Skeletal muscle cell (primary cell): ENCODE data around the gene MTFMT.
"Not testable (repeated sequence)": the region's sequence is repeated elsewhere in the genome, so short reads cannot be mapped to it uniquely, and the experiment has no call there.

Source experiments
- DNase-seq: peaks from one replicate; pipeline ENCODE4 v3.0.0-alpha.2; 2010; ENCODE audit warnings: low read depth
- H3K4me3 ChIP-seq: 2 replicates; pipeline ENCODE4 v1.5.1; 2011; ENCODE audit warnings: low read depth, mild to moderate bottlenecking, control low read depth, low read length, moderate library complexity

MTFMT gene

GRCh38 chr15:65062061-65062460 is 32.6 kb upstream of the MTFMT start:
- H3K4me3 ChIP-seq = no peak overlapping the region
- DNase-seq = no peak

- DNase-seq = no peak
These were observed 31.4 kb upstream of the MTFMT start for GRCh38 chr15:65060641-65061397.

DNA sequence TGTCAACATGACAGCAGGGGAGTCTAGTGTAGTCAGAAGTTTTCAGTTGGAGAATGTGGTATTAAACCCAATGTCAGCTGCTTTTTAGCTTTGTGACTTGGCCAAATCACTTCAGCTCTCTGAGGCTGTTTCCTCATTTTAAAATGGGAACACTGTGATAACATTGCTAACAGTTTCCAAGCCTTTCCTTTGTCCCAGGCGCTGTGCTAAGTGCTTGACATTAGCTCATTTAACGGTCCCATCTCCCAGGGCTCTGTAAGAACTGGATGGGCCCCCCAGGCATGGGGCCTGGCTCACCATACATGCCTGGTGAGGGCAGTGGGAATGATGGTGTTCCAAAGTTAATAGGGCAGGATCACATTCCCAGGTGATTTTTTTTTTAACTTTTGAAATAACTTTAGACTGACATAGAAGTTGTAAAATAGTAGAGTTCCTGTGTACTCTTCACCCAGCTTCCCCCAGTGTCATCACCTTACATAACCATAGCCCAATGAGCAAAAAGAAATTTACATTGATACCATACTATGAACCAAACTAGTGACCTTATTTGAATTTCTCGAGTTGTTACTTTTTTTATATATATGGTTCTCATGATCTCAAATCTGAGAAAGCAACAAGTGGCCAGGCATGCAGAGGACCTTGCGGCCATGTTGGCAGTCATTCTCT is 30.6 kb upstream of the MTFMT start:
- H3K4me3 ChIP-seq = no peak overlapping the region
- DNase-seq = no peak

More at GRCh38 chr15:65060641-65061397, 31.4 kb upstream of the MTFMT start:
- no peak overlapping the region for H3K4me3 ChIP-seq

DNA sequence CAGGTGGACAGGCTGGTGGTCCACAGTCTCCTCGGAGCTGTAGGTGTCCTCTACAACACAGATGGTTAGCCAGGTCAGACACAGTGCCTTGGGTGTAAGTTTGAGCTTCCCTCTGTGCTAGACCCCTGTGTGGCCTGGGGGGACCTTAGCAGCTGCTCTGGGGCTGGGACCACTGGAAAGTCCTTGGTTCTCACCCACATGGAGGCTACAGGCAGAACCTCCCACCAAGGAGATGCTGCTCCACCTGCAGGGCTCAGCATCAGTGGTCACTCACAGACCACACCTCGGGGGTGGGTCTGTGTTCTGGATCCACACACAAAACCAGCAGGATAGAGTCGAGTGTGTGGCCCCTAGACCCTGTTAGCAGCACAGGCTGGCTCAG is 29.9 kb upstream of the MTFMT start:
- DNase-seq = no peak

DNA sequence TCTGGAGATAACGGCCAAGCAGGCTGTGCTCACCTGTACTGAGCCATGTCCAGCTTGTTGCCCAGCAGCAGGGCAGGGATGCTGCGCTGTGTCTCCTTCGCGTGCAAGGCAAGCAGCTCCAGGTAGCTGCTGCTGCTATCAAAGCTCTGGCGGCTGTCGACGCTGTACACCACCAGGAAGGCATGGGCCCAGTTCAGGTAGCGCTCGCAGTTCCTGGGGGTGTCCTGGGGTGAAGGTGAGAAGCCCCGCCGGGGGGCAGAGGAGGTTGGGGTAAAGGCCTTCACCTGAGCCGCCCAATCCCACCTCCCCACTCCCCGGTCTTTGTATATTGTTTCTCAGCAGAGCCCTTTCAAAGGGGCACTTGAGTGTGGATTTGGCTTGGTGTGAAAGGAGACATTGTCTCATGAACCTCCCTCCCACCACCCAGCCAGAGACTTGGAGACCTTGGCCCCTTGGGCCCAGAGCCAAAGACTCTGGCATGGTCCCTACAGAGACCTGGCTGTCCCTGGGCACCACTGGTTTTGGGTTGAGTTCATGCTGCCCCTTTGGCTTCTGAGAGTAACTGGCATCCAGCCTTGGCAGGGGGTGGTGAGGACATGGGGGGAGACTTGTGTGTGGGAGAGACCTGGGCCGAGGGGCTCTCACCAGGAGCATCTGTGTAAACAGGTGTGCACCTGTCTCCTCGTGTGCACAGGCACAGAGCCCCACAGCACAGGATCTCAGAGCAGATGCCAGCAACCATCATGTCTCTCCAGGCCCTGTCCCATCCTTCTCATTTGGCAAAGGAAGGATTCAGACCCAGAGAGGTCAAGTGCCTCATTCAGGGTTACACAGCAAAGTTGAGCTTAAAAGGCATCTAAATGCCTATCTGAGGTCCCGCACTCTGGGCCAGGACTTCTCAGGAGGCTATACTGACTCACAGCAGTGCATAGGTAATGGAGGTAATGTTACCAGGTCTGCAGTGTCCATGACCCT is 29.2 kb upstream of the MTFMT start:
- H3K4me3 ChIP-seq = no peak overlapping the region
- no peak for DNase-seq

More for the DNA sequence above, 29.9 kb upstream of the MTFMT start:
- no peak overlapping the region for H3K4me3 ChIP-seq

DNA sequence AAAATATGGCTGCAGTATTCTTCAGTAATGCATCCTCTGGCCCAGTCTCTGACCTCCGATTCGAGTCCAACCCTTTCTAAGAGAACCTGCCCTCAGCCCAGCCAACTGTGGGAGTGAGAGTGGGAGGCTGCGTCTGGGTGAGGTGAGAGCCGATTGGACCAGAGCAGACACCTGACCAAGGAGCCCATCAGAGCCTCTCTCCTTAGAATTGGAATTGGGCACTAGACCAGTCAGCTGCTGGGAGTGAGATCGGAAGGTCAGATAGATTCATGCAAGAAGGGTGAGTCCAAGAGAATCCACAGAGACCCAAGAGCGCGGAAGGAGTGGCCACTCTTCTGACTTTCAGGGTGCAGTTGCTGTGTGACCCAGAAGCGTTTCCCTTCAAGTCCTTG is 28.1 kb upstream of the MTFMT start:
- H3K4me3 ChIP-seq = no peak overlapping the region
- no peak for DNase-seq

DNA sequence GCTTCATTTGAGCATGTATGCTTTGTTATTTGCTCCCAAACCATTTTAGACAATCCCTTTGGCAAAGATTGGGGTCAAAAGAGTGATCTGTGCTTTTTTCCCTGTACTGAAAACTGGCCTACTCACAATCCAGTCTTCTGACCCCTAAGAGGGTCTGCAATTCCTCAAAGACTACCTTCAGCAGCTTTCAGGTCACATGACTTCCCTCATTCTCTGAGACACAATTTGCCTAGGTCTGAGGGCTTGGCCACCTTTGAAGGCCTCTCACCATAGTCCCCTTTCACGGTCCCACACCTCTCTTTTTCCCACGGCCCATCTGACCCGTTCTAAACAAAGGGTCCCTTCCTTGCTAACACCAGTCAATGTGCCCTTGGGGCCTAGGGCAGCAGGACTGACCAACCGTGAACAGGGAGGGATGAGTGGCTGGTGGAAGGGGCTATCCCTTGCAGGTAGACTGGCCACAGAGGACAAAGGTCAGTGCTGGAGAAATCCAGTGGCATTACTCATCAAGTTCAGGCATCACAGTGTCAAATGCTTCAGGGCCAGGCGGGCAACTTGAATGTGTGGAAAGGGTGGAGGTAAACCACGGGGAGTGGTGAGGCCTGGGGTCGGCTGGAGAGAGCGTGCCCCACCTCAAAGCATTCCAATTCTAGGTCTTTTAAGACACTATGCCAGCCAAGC is 27.6 kb upstream of the MTFMT start:
- no peak for DNase-seq
- H3K4me3 ChIP-seq = no peak overlapping the region

DNA sequence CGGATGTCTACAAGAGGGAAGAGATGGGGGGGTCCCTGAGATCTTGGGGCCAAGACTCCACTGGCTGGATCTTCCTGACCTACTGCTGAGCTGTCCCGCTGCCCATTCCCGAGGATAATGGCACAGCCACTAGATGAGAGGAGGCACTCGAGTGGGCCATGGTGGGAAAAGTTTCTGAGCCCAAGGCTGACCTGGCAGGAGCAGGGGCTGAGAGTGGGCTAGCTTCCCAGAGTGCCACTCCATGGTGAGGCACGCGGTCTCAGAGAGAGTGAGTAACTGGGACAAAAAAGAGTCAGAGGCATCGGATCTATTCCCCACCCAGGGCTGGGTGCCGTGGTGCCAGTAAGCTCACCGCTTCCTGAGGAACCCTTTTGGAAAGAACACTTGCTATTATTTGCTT is 26.7 kb upstream of the MTFMT start:
- DNase-seq = no peak
- no peak overlapping the region for H3K4me3 ChIP-seq

- no peak overlapping the region for H3K4me3 ChIP-seq
- no peak for DNase-seq
These were observed 25.9 kb upstream of the MTFMT start for GRCh38 chr15:65055201-65055870.

- H3K4me3 ChIP-seq = no peak overlapping the region
- DNase-seq = no peak
These were observed 25.1 kb upstream of the MTFMT start for GRCh38 chr15:65054333-65055200.

DNA sequence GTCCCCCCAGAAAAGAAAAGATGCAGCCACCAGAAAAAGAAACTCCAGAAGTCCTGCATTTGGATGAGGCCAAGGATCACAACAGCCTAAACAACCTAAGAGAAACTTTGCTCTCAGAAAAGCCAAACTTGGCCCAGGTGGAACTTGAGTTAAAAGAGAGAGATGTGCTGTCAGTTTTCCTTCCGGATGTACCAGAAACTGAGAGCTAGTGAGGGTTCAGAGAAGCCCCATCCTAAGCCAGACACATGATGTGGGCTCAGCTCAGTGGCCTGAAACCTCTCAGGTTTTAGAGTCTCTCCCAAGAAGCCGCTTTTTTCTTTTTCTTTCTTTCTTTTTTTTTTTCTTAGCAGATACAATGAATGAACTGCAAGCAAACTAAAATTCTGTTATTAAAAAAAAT is 23.5 kb upstream of the MTFMT start:
- no peak for DNase-seq
- no peak overlapping the region for H3K4me3 ChIP-seq

- DNase-seq = no peak
- no peak overlapping the region for H3K4me3 ChIP-seq
These were observed 21.8 kb upstream of the MTFMT start for GRCh38 chr15:65051266-65051665.

GRCh38 chr15:65050270-65050669 is 20.8 kb upstream of the MTFMT start:
- no peak overlapping the region for H3K4me3 ChIP-seq

DNA sequence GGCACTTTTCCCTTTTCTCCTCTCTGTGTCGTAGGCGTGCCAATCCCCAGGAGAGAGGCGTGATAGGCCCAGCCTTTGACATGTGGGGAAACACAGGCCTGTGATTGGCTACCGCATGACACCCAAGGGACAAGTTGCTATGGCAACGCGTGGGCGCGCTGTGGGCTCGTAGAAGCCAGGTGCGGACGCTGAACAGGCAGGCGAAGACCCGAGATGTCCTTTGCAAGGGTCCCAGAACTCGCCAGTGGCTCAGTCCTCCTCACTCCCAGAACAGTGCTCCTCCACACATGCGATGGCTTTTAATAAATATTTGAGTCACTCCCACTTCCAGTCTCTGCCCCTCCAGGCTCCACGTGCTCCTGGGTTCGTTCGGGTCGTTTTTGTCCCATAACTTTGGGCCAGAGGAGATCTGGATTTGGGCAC is 20.0 kb upstream of the MTFMT start:
- peak overlapping the region; percentile 41 for H3K4me3 ChIP-seq
- DNase-seq = peak; percentile 78

More at GRCh38 chr15:65050270-65050669, 20.8 kb upstream of the MTFMT start:
- DNase-seq = no peak

- DNase-seq = no peak
- no peak overlapping the region for H3K4me3 ChIP-seq
These were observed 18.8 kb upstream of the MTFMT start for GRCh38 chr15:65048241-65048640.

DNA sequence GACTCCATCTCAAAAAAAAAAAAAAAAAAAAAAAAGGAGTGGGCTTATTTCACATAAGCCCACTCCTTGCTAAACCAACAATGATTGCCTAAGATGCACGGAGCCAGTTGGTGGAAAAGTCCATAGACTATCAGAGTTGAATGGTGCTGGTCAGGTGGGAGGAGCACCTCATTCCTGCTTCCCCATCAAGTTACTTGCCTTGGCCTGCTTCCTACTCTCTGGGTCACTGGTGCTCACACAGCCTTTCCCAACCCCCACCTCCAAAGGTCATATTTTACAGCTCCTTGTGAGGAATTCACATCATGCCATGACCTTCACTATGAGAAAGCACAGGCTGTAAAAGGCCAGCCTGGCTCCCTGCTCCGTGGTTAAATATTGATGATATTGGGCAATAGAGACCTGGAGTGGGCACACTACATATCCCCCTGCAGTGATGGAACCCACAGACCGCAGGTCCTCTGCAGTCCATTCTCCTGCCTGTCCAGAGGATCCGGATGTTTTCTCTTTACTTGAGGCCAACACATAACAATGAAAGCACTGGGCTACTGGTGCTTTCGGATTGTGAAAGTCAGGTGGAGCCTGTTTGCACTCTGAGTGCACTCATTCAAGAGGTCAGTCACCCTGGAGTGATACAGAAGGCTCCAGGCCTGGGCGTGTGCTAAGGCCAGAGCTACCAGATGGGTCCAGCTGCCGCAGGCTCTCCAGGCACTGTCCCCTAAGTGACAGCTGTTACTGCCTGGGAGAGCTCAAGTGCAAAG is 15.5 kb upstream of the MTFMT start, which contains the start of gene SLC51B:
TSS of gene SLC51B (plus strand) at position 664 of the 758 bp plus-strand sequence. CDS start 4,618 bp downstream, outside the sequence.
- no peak within 1 kb of the TSS for H3K4me3 ChIP-seq
- no peak for DNase-seq

DNA sequence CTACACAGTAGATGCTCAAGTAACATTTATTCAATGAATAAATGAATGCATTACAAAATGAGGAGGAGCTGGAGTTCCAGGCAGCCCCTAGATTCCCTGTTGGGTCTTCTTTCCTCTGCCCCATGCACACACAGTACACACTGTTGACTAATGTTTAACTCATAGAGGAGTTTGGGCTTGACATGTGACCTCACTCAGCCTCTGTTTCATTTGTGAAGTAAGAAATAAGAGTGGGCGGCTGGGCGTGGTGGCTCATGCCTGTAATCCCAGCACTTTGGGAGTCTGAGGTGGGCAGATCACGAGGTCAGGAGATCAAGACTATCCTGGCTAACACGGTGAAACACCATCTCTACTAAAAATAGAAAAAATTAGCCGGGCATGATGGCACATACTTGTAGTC is 14.8 kb upstream of the MTFMT start:
- peak; percentile 67 for DNase-seq
- not testable (repeated sequence) for H3K4me3 ChIP-seq
